GM20431 (cell line): ENCODE data around the gene NTN1.

Source experiments
- in situ Hi-C: fragments of 300-500 bp; cut with MseI, MboI; formaldehyde crosslinking; loops from one replicate; pipeline ENCODE4 v1.15.0; 2020; ENCODE audit warnings: low sequenced_read_pairs; ENCODE audit not compliant: unreplicated experiment

Gene NTN1

DNA sequence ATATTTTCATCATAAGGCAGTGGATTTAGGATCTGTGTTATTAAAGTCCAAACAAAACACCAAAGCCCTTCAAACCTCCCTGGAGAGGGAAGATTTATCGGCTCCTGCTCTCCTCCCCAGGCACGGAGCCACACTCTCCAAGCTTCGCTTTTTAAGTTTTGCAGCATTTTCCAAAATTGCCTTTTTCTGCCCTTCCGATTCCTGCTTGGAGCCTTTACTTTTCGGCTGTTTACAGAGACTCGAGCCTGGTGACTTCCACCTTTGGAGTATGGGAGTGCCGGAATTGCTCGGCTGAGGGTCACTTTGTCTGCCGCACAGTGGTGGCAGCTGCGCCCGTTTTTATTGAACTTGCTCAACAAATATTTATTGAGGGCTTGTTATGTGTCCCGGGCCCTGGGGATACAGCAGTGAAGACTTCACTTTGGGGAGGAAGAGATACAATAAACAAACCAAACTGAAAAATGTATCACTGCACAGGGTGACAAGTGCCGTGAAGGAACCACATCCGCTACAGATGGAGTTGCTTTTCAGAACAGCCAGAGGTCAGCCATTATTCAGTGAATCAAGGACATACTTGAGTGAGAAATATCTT, 185.5 kb downstream of the NTN1 start:
- in situ Hi-C loops = no loop called here

DNA sequence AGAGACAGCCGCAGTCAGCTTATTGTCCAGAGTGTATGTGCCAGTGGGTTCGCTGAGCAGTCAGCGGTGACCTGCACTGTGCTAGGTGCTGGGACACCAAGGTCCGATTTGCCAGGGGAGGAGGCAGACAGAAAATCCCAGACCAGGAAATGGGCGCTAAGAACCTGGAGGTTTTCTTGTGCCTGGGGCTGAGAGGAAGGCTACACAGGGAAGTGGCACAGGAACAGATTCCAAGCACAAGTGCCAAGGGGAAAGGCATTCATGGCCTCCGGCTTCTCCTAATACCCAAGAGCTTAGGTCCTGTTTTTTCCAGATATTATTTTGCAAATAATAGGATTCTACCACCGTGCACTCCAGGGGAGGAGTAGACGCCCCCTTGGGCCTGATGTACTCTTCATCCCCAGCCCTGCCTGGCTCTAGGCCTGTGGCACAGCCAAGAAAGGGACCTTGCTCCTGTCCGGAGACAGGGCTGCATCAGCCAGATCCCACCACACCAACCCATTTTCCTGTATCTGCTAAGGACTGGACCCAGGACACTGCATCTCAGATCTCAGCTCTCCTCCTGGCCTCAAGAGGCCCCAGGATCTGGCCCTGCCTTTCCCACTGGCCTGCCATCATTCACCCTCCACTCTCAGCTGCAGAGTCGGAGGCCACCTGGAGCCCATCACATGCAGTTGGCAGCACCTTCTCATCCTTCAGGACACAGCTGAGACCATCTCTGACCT, 187.2 kb downstream of the NTN1 start:
- in situ Hi-C loops = no loop called here

GRCh38 chr17:9209347-9209746, 188.0 kb downstream of the NTN1 start:
- in situ Hi-C loops = no loop called here

DNA sequence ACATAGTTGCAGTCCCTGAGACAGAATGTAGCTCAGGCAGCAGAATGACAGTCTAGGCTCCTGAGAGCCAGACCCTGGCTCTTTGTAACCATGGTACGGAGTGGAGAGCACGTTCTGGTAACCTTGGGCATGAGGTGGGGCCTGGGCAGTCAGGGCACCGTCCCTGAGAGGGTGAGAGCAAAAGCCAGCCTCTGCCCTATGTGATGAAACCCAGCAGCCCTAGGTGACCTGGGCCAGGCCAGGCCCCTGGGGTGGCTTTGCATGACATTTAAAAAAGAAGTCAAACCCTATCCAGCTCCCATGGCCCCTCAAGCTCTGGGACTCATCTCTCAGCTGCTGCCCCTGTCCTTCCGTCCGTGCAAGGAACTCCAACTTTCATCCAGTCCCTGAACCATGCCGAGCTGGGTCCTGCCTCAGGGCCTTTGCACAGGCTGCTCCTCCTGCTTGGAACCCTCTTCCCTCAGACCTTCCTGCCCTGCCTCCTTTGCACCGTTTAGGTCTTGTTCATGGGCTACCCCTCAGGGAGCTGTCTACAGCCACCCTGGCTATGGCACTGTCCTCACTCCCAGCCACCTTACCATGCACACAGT, 188.6 kb downstream of the NTN1 start:
- in situ Hi-C loops = no loop called here

- in situ Hi-C loops = no loop called here
These were observed 189.9 kb downstream of the NTN1 start for GRCh38 chr17:9211133-9211765.

DNA sequence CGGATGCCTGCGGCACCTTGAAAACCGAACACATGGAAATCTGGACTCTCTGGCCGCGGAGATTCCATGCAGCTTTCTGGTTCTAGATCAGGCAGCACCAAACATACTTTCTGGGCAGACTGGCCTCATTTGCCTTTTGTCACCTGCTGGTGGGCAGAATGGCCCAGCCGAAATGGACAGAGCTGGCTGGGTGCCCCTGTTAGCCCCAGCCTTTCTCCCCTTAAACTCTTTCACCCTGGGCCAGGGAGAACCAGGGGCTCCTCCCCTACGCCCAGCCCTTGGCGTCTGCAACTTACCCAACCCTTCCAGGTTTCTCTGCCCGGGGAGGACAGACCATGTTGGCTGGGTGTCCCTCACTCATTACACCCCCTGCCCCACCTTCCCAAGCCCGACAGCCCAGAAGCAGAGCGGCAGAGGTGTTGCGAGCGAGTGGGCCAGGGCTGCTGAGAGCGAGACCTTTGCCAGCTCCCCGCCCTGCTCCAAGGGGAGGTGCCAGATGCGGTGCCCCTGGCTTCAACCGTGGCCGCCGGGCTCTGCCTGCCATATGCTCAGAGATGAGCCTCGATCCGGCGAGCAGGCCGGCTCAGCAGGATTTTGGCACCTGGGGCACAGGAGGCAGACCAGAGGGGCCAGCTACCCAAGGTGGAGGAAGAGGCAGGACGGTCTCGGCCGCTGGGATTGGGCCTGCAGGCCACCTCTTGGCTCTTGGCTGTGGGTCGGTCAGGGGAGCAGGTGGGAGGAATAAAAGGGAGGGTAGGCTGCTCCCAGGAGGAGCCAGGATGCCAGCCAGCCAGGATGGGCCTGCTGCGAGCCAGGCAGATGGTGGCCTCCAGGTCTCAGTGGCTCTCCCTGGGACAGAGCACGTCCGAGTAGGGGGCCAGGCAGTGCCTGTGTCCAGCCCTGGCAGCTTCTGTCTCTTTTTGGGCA, 191.3 kb downstream of the NTN1 start:
- in situ Hi-C loops = no loop called here

DNA sequence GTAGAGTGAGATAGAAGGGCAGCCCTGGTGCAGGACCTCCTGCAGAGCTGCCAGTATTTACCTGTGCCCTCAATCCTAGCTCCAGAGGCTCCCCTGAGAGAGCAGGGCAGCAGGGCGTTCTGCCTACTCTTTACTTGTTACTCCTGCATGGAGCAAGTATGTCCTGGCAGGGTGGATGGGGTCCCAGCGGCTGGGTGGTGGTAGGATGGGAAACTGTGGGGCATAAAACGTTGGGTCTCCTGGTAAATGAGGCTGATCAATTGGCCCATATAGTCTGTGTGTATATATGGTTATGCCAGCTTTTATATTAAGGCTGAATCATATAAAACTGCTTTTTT, 192.0 kb downstream of the NTN1 start:
- in situ Hi-C loops = no loop called here

DNA sequence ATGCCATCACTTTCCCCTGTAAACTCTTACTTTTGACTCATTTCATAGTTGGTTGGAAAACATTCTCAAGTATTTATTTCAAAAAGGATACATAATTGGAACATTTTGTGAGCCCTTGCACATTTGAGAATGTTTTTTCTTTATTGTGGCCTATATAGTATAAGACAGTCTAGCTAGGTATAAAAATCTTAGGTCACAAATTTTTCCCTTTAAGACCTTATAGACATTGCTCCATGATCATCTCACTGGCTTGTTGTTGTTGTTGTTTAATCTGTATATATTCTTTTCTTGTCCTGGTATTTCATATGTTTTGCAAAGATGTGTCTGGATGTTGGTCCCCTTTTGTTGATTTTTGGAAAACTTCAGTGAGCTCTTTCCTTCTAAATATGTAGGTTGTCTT, 194.2 kb downstream of the NTN1 start:
- in situ Hi-C loops = no loop called here

- in situ Hi-C loops = no loop called here
These were observed 196.1 kb downstream of the NTN1 start for GRCh38 chr17:9217151-9218056.

GRCh38 chr17:9218064-9218635, 196.8 kb downstream of the NTN1 start:
- in situ Hi-C loops = no loop called here

DNA sequence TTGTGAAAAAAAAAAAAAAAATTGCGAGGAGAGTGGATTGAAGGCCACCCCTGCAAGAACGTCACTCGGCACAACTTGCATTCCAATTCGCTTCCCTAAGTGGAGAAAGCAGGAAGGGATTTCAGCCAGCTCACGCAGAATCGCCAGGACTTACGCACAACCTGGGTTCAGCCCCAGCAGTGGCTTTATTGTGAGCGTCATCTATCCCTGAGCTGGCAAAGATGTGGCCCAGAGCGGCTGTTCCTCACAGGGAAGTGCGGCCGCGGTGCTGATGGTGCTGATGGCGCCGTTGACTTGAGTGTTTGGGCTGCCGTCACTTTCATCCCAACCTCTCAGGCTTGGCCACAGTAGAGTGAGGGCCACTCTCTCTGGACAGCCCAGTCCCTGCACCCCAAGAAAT, 197.6 kb downstream of the NTN1 start:
- in situ Hi-C loops = no loop called here

DNA sequence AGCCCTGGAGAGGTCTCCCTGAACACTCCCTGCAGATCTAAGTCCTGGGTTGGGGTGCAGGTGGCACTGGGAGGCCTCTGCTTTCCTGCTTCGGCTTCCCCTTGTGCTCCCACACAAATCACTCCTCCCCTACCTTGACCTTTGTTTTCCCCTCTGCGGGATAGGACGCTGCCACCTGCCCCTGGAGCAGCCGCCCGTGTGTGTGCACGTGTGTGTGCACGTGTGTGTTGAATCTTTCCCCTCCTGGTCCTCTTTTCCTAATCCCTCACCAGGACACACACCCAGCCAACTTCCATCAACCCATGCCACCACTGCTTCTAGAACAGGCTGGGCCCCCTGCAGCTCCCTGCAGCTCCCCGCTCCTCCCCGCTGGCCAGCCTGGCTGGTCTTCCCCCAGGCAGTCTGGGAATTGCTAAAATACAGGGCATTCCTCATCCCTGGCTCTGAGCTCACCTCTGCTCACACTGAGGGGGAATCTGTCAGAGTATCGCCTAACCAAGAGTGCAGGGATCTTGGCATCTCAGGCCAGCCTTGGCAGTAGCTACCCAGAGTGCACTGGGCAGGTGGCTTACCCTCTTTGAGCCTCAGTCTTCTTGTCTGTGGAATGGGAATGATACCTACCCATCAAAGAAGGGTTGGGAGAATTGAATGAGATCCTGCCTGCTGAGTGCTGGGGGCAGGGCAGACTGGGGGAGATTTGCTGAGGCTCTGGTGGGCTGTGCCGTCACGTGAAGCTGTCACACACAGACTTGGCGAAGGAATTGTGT, 198.5 kb downstream of the NTN1 start:
- in situ Hi-C loops = no loop called here

DNA sequence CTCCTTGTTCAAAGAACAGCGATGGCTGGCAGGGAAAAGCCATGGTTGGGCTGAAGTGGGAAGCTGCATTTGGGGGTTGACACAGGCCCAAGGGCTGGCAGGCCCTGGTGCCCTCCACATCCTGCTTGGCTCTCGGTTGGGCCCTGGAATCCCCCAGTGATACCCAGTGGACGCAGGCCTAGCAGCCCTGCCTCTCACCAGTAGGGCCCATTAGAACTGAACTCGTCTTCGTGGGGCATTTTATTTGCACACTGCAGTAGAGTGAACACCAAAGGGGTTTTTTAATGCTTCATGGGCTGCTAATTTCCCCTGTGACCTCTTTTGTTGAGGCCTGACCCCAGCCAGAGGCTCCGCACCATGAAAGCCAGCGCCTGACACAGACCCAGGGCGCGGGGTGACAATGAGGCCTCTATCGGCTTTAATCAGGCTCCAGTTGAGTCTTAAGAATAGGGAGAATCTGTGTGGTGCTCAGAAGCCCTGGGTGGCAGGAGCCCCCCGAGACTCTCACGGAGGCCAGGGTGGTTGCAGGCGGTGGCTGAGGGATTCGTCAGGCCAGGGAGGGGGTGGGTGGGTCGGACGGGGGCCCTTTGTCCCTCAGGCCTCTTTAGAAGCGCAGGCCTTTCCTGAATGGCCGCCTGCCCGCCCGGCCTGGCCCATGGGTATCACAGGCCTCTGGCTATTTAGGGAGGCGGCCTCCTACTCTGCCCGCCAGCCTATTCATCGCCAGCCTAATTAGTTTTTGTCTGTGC, 199.3 kb downstream of the NTN1 start:
- in situ Hi-C loops = no loop called here

- in situ Hi-C loops = no loop called here
These were observed 200.0 kb downstream of the NTN1 start for GRCh38 chr17:9221147-9221921.

DNA sequence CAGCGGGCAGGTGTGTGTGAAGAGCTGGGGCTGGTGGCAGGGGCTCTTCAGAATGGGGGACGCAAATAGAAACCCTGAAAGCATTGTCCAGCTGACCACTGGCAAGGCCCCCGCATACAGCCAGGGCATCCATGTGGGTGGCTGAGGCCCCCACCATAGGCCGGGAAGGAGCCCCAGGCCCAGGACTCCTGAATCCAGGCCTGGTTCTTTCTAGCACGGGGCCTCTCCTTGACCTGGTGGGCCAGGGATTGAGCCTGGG, 200.5 kb downstream of the NTN1 start:
- in situ Hi-C loops = no loop called here

GRCh38 chr17:9223531-9223930, 202.2 kb downstream of the NTN1 start:
- in situ Hi-C loops = no loop called here

- in situ Hi-C loops = no loop called here
These were observed 203.2 kb downstream of the NTN1 start for GRCh38 chr17:9224485-9224884.
